Fibroblast of lung (primary cell): ENCODE data around the gene RCBTB2. TPM values are rescaled to one million over a fixed set of nuclear protein-coding genes. Genes with fewer than 3 reads are reported as not detected.

Experiments
- DNase-seq, 2 donors: peaks; one replicate each; pipeline versions ENCODE4 v3.0.0 to v3.0.0-alpha.2; 2010; ENCODE audit warnings: low read depth in 2 of 2
- H2AFZ ChIP-seq: 2 replicates; pipeline ENCODE4 v1.5.1; 2012; ENCODE audit warnings: low read length, control low read depth, inconsistent platforms
- H3K27ac ChIP-seq: 2 replicates; pipeline ENCODE4 v1.5.1; 2011; ENCODE audit warnings: low read length, control low read depth; ENCODE audit not compliant: insufficient read depth
- H3K27me3 ChIP-seq: 2 replicates; pipeline ENCODE4 v1.5.1; 2011; ENCODE audit warnings: mild to moderate bottlenecking, low read length; ENCODE audit not compliant: control insufficient read depth, insufficient read depth
- H3K36me3 ChIP-seq: 2 replicates; pipeline ENCODE4 v1.5.1; 2011; ENCODE audit warnings: low read length; ENCODE audit not compliant: control insufficient read depth, insufficient read depth
- H3K4me1 ChIP-seq: 2 replicates; pipeline ENCODE4 v1.5.1; 2011; ENCODE audit warnings: low read length; ENCODE audit not compliant: control insufficient read depth, insufficient read depth; ENCODE audit errors: extremely low read depth
- H3K4me2 ChIP-seq: 2 replicates; pipeline ENCODE4 v1.5.1; 2011; ENCODE audit warnings: low read length, control low read depth; ENCODE audit not compliant: insufficient read depth; ENCODE audit errors: extremely low read depth
- H3K4me3 ChIP-seq, 4 experiments: fragments of 200-600 bp in 1 of 4; sonication (generic) in 1 of 4; replicated peaks in 1 of 4; 2 replicates each; pipeline ENCODE4 v1.5.1; 2011 to 2016; ENCODE audit warnings: low read length in 4 of 4, low read depth in 3 of 4, mild to moderate bottlenecking in 3 of 4, control low read depth in 2 of 4, inconsistent platforms in 1 of 4, mixed read lengths in 1 of 4; ENCODE audit not compliant: insufficient read depth in 1 of 4; ENCODE audit errors: control extremely low read depth in 1 of 4
- H3K79me2 ChIP-seq: 2 replicates; pipeline ENCODE4 v1.5.1; 2012; ENCODE audit warnings: mild to moderate bottlenecking, low read length, inconsistent platforms; ENCODE audit not compliant: control insufficient read depth, insufficient read depth
- H3K9ac ChIP-seq: 2 replicates; pipeline ENCODE4 v1.5.1; 2011; ENCODE audit warnings: mild to moderate bottlenecking, low read length, control low read depth; ENCODE audit not compliant: insufficient read depth
- H3K9me3 ChIP-seq: 2 replicates; pipeline ENCODE4 v1.5.1; 2012; ENCODE audit warnings: low read depth, low read length; ENCODE audit not compliant: control insufficient read depth, insufficient read depth
- H4K20me1 ChIP-seq: 2 replicates; pipeline ENCODE4 v1.5.1; 2011; ENCODE audit warnings: low read length; ENCODE audit not compliant: control insufficient read depth, insufficient read depth; ENCODE audit errors: extremely low read depth
- CTCF ChIP-seq, 2 donors: IDR thresholded peaks in 1 of 2; conservative IDR thresholded peaks in 1 of 2; 1 replicate in 1 of 2; 2 replicates in 1 of 2; pipeline ENCODE4 v1.5.1; 2011 to 2012; ENCODE audit warnings: low read length in 2 of 2, control low read depth in 1 of 2, inconsistent platforms in 1 of 2, low read depth in 1 of 2, mild to moderate bottlenecking in 1 of 2
- EZH2 ChIP-seq: IDR thresholded peaks from 2 replicates; pipeline ENCODE4 v1.5.1; 2012; ENCODE audit warnings: low read length, control low read depth, mild to moderate bottlenecking; ENCODE audit errors: missing control alignments
- polyA plus RNA-seq, 2 donors: library from polyadenylated mRNA; depleted of rRNA in 1 of 2; stranded (reverse) in 1 of 2; unstranded in 1 of 2; fragments of >200 nt; gene quantifications; 2 replicates each; pipeline ENCODE4 v1.2.1, GENCODE V29; 2011 to 2012; ENCODE audit warnings: missing spikeins in 1 of 2
- total RNA-seq: library from RNA; depleted of rRNA; stranded (reverse); fragments of >200 nt; gene quantifications from 2 replicates; pipeline ENCODE4 v1.2.1, GENCODE V29; 2014

RCBTB2 gene
- total and polyA plus RNA-seq, 2 donors (not counting 1 experiment from before 2014, with no cell fraction given): 8.4 to 9.6 TPM

- no peaks in the 10 kb centered on the region for H3K36me3 ChIP-seq
- no peaks in the 10 kb centered on the region for H3K9me3 ChIP-seq
- no peak overlapping the region for H3K4me3 ChIP-seq
- H3K27ac ChIP-seq: no peak overlapping the region
- DNase-seq: no peak
- H3K4me1 ChIP-seq: no peaks in the 10 kb centered on the region
- H3K27me3 ChIP-seq: no peaks in the 10 kb centered on the region
- H3K9ac ChIP-seq: no peak overlapping the region
- no peaks in the 10 kb centered on the region for H4K20me1 ChIP-seq
- no peak overlapping the region for H2AFZ ChIP-seq
- no peak overlapping the region for H3K4me2 ChIP-seq
- no peak for TF ChIP-seq EZH2
- no peak for TF ChIP-seq CTCF (conservative IDR thresholded peaks at IDR 0.05 in 1 of 2, IDR thresholded peaks at IDR 0.05 in 1 of 2; ENCODE audit: low read depth in 1 of 2, low read length in 2 of 2)
- H3K79me2 ChIP-seq: no peaks in the 10 kb centered on the region
These were observed 1.2 kb upstream of the RCBTB2 start for GRCh38 chr13:48533961-48534600.

- DNase-seq: peak; percentile 52 to 76
- peak overlapping the region; percentile 96 for H3K4me2 ChIP-seq
- peak overlapping the region; percentile 74 to 90 (median 80) for H3K4me3 ChIP-seq
- no peaks in the 10 kb centered on the region for H4K20me1 ChIP-seq
- H3K9me3 ChIP-seq: no peaks in the 10 kb centered on the region
- H3K36me3 ChIP-seq: no peaks in the 10 kb centered on the region
- TF ChIP-seq CTCF (conservative IDR thresholded peaks at IDR 0.05 in 1 of 2, IDR thresholded peaks at IDR 0.05 in 1 of 2; ENCODE audit: low read depth in 1 of 2, low read length in 2 of 2) (no peak), EZH2 (no peak)
- H2AFZ ChIP-seq: peak overlapping the region; percentile 74
- H3K27me3 ChIP-seq: no peaks in the 10 kb centered on the region
- H3K4me1 ChIP-seq: no peaks in the 10 kb centered on the region
- H3K9ac ChIP-seq: peak overlapping the region; percentile 92
- no peaks in the 10 kb centered on the region for H3K79me2 ChIP-seq
- peak overlapping the region; percentile 93 for H3K27ac ChIP-seq
These were observed 699 bp downstream of the RCBTB2 start for GRCh38 chr13:48532256-48532505.

GRCh38 chr13:48531416-48532255 lies 1.2 kb downstream of the RCBTB2 start:
- H3K4me1 ChIP-seq: no peaks in the 10 kb centered on the region
- H3K27me3 ChIP-seq: no peaks in the 10 kb centered on the region
- H4K20me1 ChIP-seq: no peaks in the 10 kb centered on the region
- peak overlapping the region; percentile 92 for H3K9ac ChIP-seq
- peak overlapping the region; percentile 96 for H3K4me2 ChIP-seq
- H3K36me3 ChIP-seq: no peaks in the 10 kb centered on the region
- H3K4me3 ChIP-seq: peak overlapping the region; percentile 74 to 90 (median 80)
- TF ChIP-seq EZH2 (no peak), CTCF (conservative IDR thresholded peaks at IDR 0.05 in 1 of 2, IDR thresholded peaks at IDR 0.05 in 1 of 2; ENCODE audit: low read depth in 1 of 2, low read length in 2 of 2) (no peak)
- no peak for DNase-seq
- H3K27ac ChIP-seq: peak overlapping the region; percentile 93
- no peaks in the 10 kb centered on the region for H3K79me2 ChIP-seq
- H3K9me3 ChIP-seq: no peaks in the 10 kb centered on the region
- peak overlapping the region; percentile 74 for H2AFZ ChIP-seq
